ENCODE data around the gene ADISSP. TPM values are rescaled to one million over a fixed set of nuclear protein-coding genes. Genes with fewer than 3 reads are reported as not detected.
"Not testable (repeated sequence)": the region's sequence is repeated elsewhere in the genome, so short reads cannot be mapped to it uniquely, and the experiment has no call there.

The ADISSP gene
- total RNA-seq, 1 donor from 2014 or later, result 15.0 TPM

GRCh38 chr20:3796477-3797225 is 29.1 kb upstream of the ADISSP start:
- Histone ChIP-seq H3K4me3 (ENCODE audit: low read depth, low read length) (peak overlapping the region; percentile 68), H3K27me3 (ENCODE audit: control insufficient read depth, insufficient read depth, low read length) (no peaks in the 10 kb centered on the region), H3K36me3 (ENCODE audit: control insufficient read depth, insufficient read depth, low read length) (peaks cover 12% of the 10 kb centered on the region)
- FAIRE-seq (no peak), DNase-seq (ENCODE audit: low read depth) (no peak)
- TF ChIP-seq, protein P1, sequence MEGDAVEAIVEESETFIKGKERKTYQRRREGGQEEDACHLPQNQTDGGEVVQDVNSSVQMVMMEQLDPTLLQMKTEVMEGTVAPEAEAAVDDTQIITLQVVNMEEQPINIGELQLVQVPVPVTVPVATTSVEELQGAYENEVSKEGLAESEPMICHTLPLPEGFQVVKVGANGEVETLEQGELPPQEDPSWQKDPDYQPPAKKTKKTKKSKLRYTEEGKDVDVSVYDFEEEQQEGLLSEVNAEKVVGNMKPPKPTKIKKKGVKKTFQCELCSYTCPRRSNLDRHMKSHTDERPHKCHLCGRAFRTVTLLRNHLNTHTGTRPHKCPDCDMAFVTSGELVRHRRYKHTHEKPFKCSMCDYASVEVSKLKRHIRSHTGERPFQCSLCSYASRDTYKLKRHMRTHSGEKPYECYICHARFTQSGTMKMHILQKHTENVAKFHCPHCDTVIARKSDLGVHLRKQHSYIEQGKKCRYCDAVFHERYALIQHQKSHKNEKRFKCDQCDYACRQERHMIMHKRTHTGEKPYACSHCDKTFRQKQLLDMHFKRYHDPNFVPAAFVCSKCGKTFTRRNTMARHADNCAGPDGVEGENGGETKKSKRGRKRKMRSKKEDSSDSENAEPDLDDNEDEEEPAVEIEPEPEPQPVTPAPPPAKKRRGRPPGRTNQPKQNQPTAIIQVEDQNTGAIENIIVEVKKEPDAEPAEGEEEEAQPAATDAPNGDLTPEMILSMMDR (IDR thresholded peaks at IDR 0.05; ENCODE audit: insufficient read depth, low read length, severe bottlenecking), result no peak

DNA sequence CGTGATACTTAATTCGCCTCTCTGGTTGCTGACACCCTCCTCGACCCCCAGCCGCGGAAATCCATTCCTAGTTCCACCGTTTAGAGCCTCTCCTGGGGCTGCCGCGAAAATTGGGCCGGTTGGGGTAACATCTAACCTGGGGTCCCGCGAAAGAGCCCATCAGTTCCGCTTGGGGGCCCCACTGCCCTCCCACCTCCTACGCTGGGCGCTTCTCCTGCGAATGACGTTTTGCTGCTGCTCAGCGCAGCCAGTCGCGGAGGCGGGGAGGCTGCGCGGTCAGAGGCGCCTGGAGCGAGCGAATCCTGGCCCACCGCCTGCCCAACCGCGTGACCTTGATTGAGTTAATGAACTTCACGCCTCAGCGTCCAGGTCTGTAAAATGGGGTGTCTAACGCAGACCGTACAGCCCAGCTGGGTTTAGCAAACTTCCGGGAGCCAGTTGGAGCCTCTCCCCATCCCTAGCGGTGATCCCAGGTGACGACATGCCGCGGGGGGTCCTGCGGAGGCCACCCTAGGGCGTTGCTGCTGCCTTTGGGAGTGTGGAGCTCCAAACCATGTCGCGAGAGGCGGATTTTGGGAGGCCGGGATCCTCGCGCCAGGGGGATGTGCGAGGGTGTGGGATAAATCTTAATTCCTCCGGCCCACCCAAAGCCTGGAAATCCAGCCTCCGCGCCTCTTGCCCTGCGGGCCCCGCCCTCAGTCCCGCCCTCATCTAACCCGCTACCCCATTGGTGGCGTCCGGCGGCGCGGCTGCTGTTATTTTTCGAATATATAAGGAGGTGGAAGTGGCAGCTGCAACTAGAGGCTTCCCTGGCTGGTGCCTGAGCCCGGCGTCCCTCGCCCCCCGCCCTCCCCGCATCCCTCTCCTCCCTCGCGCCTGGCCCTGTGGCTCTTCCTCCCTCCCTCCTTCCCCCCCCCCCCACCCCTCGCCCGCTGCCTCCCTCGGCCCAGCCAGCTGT is 28.2 kb upstream of the ADISSP start, which contains the start of gene CDC25B:
Gene CDC25B, plus strand, starts transcription at position 800 of the 958 bp plus-strand sequence. CDS start 222 bp downstream, outside the sequence.
- peak within 1 kb of the TSS; percentile 68 for H3K4me3 ChIP-seq (ENCODE audit: low read depth, low read length)
- no peak for FAIRE-seq
- TF ChIP-seq, protein P1 (IDR thresholded peaks at IDR 0.05; ENCODE audit: insufficient read depth, low read length, severe bottlenecking), result peak; percentile 41
- peak; percentile 67 for DNase-seq (ENCODE audit: low read depth)
- H3K36me3 ChIP-seq (ENCODE audit: control insufficient read depth, insufficient read depth, low read length), result peaks cover 9% of the 10 kb centered on the region
- H3K27me3 ChIP-seq (ENCODE audit: control insufficient read depth, insufficient read depth, low read length), result no peaks in the 10 kb centered on the region

- no peaks in the 10 kb centered on the region for H3K27me3 ChIP-seq (ENCODE audit: control insufficient read depth, insufficient read depth, low read length)
- peaks cover 4% of the 10 kb centered on the region for H3K36me3 ChIP-seq (ENCODE audit: control insufficient read depth, insufficient read depth, low read length)
- FAIRE-seq, result no peak
- no peak overlapping the region for H3K4me3 ChIP-seq (ENCODE audit: low read depth, low read length)
- TF ChIP-seq, protein P1 (IDR thresholded peaks at IDR 0.05; ENCODE audit: insufficient read depth, low read length, severe bottlenecking), result no peak
- no peak for DNase-seq (ENCODE audit: low read depth)
Observed at GRCh38 chr20:3794701-3795420, 27.3 kb upstream of the ADISSP start.

DNA sequence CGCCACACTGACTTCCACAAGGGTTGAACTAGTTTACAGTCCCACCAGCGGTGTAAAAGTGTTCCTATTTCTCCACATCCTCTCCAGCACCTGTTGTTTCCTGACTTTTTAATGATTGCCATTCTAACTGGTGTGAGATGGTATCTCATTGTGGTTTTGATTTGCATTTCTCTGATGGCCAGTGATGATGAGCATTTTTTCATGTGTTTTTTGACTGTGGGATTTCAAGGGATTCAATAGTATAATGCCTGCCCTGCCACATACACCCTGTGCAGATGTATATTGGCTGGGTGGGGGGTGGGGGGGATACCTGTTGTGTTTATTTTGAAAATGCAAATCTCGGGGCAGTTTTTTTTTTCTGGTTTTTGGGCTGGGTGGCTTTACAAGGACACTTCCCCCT is 26.6 kb upstream of the ADISSP start:
- DNase-seq (ENCODE audit: low read depth); H3K27me3 ChIP-seq (ENCODE audit: control insufficient read depth, insufficient read depth, low read length); H3K36me3 ChIP-seq (ENCODE audit: control insufficient read depth, insufficient read depth, low read length); FAIRE-seq; H3K4me3 ChIP-seq (ENCODE audit: low read depth, low read length): not testable (repeated sequence)

DNA sequence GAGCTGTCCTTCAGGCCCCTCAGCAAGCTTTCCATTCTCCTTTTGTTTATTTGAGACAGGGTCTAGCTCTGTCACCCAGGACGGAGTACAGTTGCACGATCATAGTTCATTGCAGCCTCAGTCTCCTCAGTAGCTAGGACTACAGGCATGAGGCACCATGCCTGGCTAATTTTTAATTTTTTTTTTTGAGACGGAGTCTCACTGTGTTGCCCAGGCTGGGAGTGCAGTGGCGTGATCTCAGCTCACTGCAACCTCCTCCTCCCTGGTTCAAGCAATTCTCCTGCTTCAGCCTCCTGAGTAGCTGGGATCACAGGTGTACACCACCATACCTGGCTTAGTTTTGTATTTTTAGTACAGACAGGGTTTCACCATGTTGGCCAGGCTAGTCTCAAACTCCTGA is 21.6 kb upstream of the ADISSP start:
- DNase-seq (ENCODE audit: low read depth); FAIRE-seq: not testable (repeated sequence)

DNA sequence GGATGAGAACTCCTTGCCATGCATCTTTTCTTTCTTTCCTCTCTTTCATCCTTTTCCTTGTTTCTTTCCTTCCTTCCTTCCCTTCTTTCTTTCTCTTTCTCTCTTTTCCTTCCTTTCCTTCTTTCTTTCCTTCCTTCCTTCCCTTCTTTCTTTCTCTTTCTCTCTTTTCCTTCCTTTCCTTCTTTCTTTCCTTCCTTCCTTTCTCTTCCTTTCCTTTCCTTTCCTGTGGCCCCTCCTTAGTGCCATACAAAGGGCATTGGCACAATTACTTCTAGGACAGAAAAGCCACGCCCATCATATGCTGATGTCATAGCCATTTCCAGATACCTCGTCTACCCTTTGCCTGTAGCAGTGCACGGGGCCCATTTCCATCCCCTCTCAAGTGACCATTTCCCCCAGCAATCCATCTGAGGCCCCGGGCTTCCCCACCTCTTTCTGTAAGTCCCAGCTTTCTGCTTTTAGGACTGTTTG is 21.2 kb upstream of the ADISSP start:
- DNase-seq (ENCODE audit: low read depth) (no peak), FAIRE-seq (no peak)
- no peaks in the 10 kb centered on the region for H3K27me3 ChIP-seq (ENCODE audit: control insufficient read depth, insufficient read depth, low read length)
- H3K36me3 ChIP-seq (ENCODE audit: control insufficient read depth, insufficient read depth, low read length), result peaks cover 5% of the 10 kb centered on the region
- TF ChIP-seq, protein P1 (IDR thresholded peaks at IDR 0.05; ENCODE audit: insufficient read depth, low read length, severe bottlenecking), result no peak
- no peak overlapping the region for H3K4me3 ChIP-seq (ENCODE audit: low read depth, low read length)

More for the DNA sequence above, 21.6 kb upstream of the ADISSP start:
- not testable (repeated sequence) for H3K27me3 ChIP-seq (ENCODE audit: control insufficient read depth, insufficient read depth, low read length); H3K4me3 ChIP-seq (ENCODE audit: low read depth, low read length); H3K36me3 ChIP-seq (ENCODE audit: control insufficient read depth, insufficient read depth, low read length)
